Panc1 (cell line): ENCODE data around the gene TGFB2. TPM values are rescaled to one million over a fixed set of nuclear protein-coding genes. Genes with fewer than 3 reads are reported as not detected.

Experiments
- ATAC-seq: fragments of 200-7000 bp; cut with Tn5 transposase; 2 replicates; pipeline ENCODE4 v1.9.1; 2020; ENCODE audit warnings: mild to moderate bottlenecking, moderate library complexity
- BruUV-seq: library from RNA; stranded (reverse); fragments of 400-500 nt; replicated peaks from 2 replicates; lab custom pipeline; 2021; lab: Mats Ljungman, UMichigan
- CTCF ChIA-PET: fragments of 300-600 bp; sonication (Branson Sonifier 250); formaldehyde crosslinking; loops from one replicate; lab custom pipeline; 2022; ENCODE audit warnings: antibody characterized with exemption; lab: Charles Lee
- POLR2A ChIA-PET: fragments of 300-600 bp; sonication (Branson Sonifier 250); formaldehyde crosslinking; loops from one replicate; lab custom pipeline; 2022; ENCODE audit warnings: antibody characterized with exemption; lab: Charles Lee
- DNase-seq: peaks from one replicate; pipeline ENCODE4 v3.0.0-alpha.2; 2010; ENCODE audit warnings: low read depth, low spot score
- H3K27ac ChIP-seq: 2 replicates; pipeline ENCODE4 v1.5.1; 2011; ENCODE audit warnings: mild to moderate bottlenecking, low read length, inconsistent platforms
- H3K27me3 ChIP-seq: fragments of 200-500 bp; sonication (Bioruptor generic); 2 replicates; pipeline ENCODE4 v1.6.0; 2014; ENCODE audit warnings: low read length, inconsistent platforms; ENCODE audit not compliant: control insufficient read depth, insufficient read depth
- H3K36me3 ChIP-seq: fragments of 200-500 bp; sonication (Bioruptor generic); 2 replicates; pipeline ENCODE4 v1.5.1; 2014; ENCODE audit warnings: inconsistent platforms, mild to moderate bottlenecking, low read length, moderate library complexity; ENCODE audit not compliant: control insufficient read depth, insufficient read depth
- H3K4me1 ChIP-seq: 2 replicates; pipeline ENCODE4 v1.5.1; 2011; ENCODE audit warnings: inconsistent platforms, mild to moderate bottlenecking, low read length, moderate library complexity; ENCODE audit not compliant: control insufficient read depth, insufficient read depth
- H3K4me3 ChIP-seq, 2 experiments: 2 replicates each; pipeline ENCODE4 v1.5.1; 2011 to 2012; ENCODE audit warnings: low read depth in 2 of 2, low read length in 2 of 2, mild to moderate bottlenecking in 2 of 2, inconsistent platforms in 1 of 2, moderate library complexity in 1 of 2
- H3K9me3 ChIP-seq: fragments of 200-500 bp; sonication (Bioruptor generic); 2 replicates; pipeline ENCODE4 v1.5.1; 2014; ENCODE audit warnings: low read depth, mild to moderate bottlenecking, inconsistent platforms, low read length, moderate library complexity; ENCODE audit not compliant: control insufficient read depth, insufficient read depth
- CTCF ChIP-seq: fragments of 450-650 bp; IDR thresholded peaks from 2 replicates; pipeline ENCODE4 v1.5.1; 2017; ENCODE audit warnings: mild to moderate bottlenecking
- POLR2AphosphoS5 ChIP-seq: IDR thresholded peaks from 2 replicates; pipeline ENCODE4 v1.6.1; 2012; ENCODE audit warnings: mild to moderate bottlenecking, low read depth, low read length, moderate library complexity
- REST ChIP-seq, 2 experiments: IDR thresholded peaks; 2 replicates each; pipeline ENCODE4 v1.6.1; 2011 to 2012; ENCODE audit warnings: low read depth in 2 of 2, control low read depth in 1 of 2, low read length in 1 of 2, mild to moderate bottlenecking in 1 of 2, moderate library complexity in 1 of 2; ENCODE audit not compliant: insufficient read depth in 1 of 2
- SIN3A ChIP-seq: IDR thresholded peaks from 2 replicates; pipeline ENCODE4 v1.6.1; 2012; ENCODE audit warnings: low read depth, mild to moderate bottlenecking, low read length, moderate library complexity, borderline replicate concordance; ENCODE audit not compliant: insufficient read depth
- TCF7L2 ChIP-seq: IDR thresholded peaks from 2 replicates; pipeline ENCODE4 v1.6.1; 2011; ENCODE audit warnings: mild to moderate bottlenecking, low read depth, low read length, inconsistent platforms
- in situ Hi-C: cut with HindIII; loops from 2 replicates; pipeline ENCODE4 v1.10.0; 2016; ENCODE audit warnings: low sequenced_read_pairs, low pct_unique_long_range_greater_than_20kb
- intact Hi-C: fragments of 100-400 bp; cut with micrococcal nuclease; formaldehyde crosslinking; loops from one replicate; pipeline ENCODE4 v1.10.0; 2022; ENCODE audit not compliant: unreplicated experiment
- total RNA-seq: library from RNA; stranded (reverse); gene quantifications from one replicate; pipeline ENCODE4 v1.2.1, GENCODE V29; 2021; ENCODE audit not compliant: unreplicated experiment

Gene TGFB2
- total RNA-seq, 1 experiment from 2014 or later: 58.9 TPM

GRCh38 chr1:218463194-218464156 lies 118.3 kb downstream of the TGFB2 start:
- ATAC-seq (peak; percentile 10; the same call in 1 of the 2 replicates), DNase-seq (no peak)
- no peaks in the 10 kb centered on the region for H3K36me3 ChIP-seq
- no peaks in the 10 kb centered on the region for H3K27me3 ChIP-seq
- peak overlapping the region in 1 of 2 experiments; percentile 42; a peak in 2 of 4 replicates for H3K4me3 ChIP-seq
- intact Hi-C loops: loop anchor here (5.0 kb wide), 3 partner anchors 101 to 209 kb away; partner anchors contain the start of gene TGFB2
- CTCF ChIA-PET: interaction anchor here (0.6 kb wide), 1 partner anchor 922 kb away, joined by 6 read pairs; no protein-coding TSS in a partner anchor
- in situ Hi-C loops: no loop called here
- H3K4me1 ChIP-seq: peaks cover 70% of the 10 kb centered on the region
- H3K27ac ChIP-seq: peak overlapping the region; percentile 99
- TF ChIP-seq TCF7L2 (no peak), CTCF (no peak), SIN3A (no peak), REST (IDR thresholded peaks at IDR 0.05; ENCODE audit: insufficient read depth in 1 of 2, low read depth in 2 of 2, low read length in 1 of 2) (no peak), POLR2AphosphoS5 (no peak)
- no peaks in the 10 kb centered on the region for H3K9me3 ChIP-seq
- BruUV-seq: no TSS peak
- POLR2A ChIA-PET: no interaction called here

GRCh38 chr1:218464871-218465270 lies 119.7 kb downstream of the TGFB2 start:
- Histone ChIP-seq H3K36me3 (no peaks in the 10 kb centered on the region), H3K4me3 (no peak overlapping the region), H3K27me3 (no peaks in the 10 kb centered on the region), H3K4me1 (peaks cover 57% of the 10 kb centered on the region), H3K9me3 (no peaks in the 10 kb centered on the region), H3K27ac (peak overlapping the region; percentile 99)
- no TSS peak for BruUV-seq
- no peak for DNase-seq
- intact Hi-C loops (loop anchor here (5.0 kb wide), 3 partner anchors 103 to 207 kb away; partner anchors contain the start of gene TGFB2), in situ Hi-C loops (no loop called here)
- POLR2A ChIA-PET: no interaction called here
- CTCF ChIA-PET: no interaction called here
- TF ChIP-seq POLR2AphosphoS5 (no peak), SIN3A (no peak), TCF7L2 (no peak), REST (IDR thresholded peaks at IDR 0.05; ENCODE audit: insufficient read depth in 1 of 2, low read depth in 2 of 2, low read length in 1 of 2) (no peak), CTCF (no peak)
- ATAC-seq: no peak
